ENCODE data around the gene TPRN. TPM values are rescaled to one million over a fixed set of nuclear protein-coding genes. Genes with fewer than 3 reads are reported as not detected.

The TPRN gene
- total and polyA plus RNA-seq, 9 of the 15 experiments (the other 6 are each of a cell fraction or from before 2014, with no cell fraction given) = 0.31 to 31.9 (median 4.4) TPM

- Histone ChIP-seq H3K79me2 (ENCODE audit: control insufficient read depth, insufficient read depth, low read length) (peaks cover 43% of the 10 kb centered on the region), H3K9ac (ENCODE audit: insufficient read depth in 1 of 2, low read depth in 2 of 2, low read length in 2 of 2) (peak overlapping the region; percentile 93 to 96), H3K4me2 (ENCODE audit: insufficient read depth, low read length) (peak overlapping the region; percentile 98), H2AFZ (ENCODE audit: low read depth, low read length) (peak overlapping the region; percentile 87), H3K9me1 (ENCODE audit: control insufficient read depth, insufficient read depth, low read length) (no peaks in the 10 kb centered on the region), H4K20me1 (replicated peaks; ENCODE audit: control insufficient read depth, insufficient read depth, low read length) (peaks cover 8% of the 10 kb centered on the region), H3K27ac (ENCODE audit: extremely low read depth, low read depth, low read length) (peak overlapping the region; percentile 94), H3K36me3 (ENCODE audit: control insufficient read depth, insufficient read depth, low read length) (peaks cover 70% of the 10 kb centered on the region; the same call in 2 of the 3 replicates), H3K4me1 (replicated peaks in 1 of 2; ENCODE audit: control insufficient read depth in 2 of 2, insufficient read depth in 2 of 2, low read length in 2 of 2) (peaks cover 20 to 90% of the 10 kb centered on the region in 2 experiments), H3K4me3 (peak overlapping the region; percentile 98), H3K9me3 (replicated peaks; ENCODE audit: control insufficient read depth, insufficient read depth, low read depth, low read length) (no peaks in the 10 kb centered on the region), H3K27me3 (ENCODE audit: control insufficient read depth in 2 of 2, insufficient read depth in 2 of 2, low read length in 2 of 2) (no peaks in the 10 kb centered on the region)
- WGBS (ENCODE audit: insufficient coverage, low coverage, missing lambda C conversion rate) = 1% methylated on average over 28 of the region's 31 CpGs
- no peak for DNase-seq (ENCODE audit: extremely low read depth in 1 of 4, low spot score in 3 of 4)
- CTCF ChIA-PET (ENCODE audit: low intra/inter-chr PET ratio) = interaction anchor here (0.6 to 2.5 kb wide), 3 partner anchors 40 to 139 kb away, joined by 3 to 19 read pairs (median 4); partner anchors contain the start of gene RNF224
- TSS peak; percentile 85 for BruUV-seq (replicated peaks)
- intact Hi-C loops (cut with micrococcal nuclease) (loop anchor here (1.0 kb wide), 1 partner anchor 39 kb away; the partner anchor contains the start of gene RNF224), in situ Hi-C loops (cut with MboI) (loop anchor here (5.0 kb wide), 1 partner anchor 39 kb away; the partner anchor contains the start of genes CYSRT1 and RNF224)
- POLR2A ChIA-PET = interaction anchor here (0.5 to 6.7 kb wide), 11 partner anchors 9 to 375 kb away, joined by 3 to 56 read pairs (median 6); partner anchors contain the start of genes NDOR1, NRARP, RNF224 and TMEM203
- peak; percentile 4 for ATAC-seq
- no peak for FAIRE-seq
- no peak for TF ChIP-seq KDM4B (IDR thresholded peaks at IDR 0.05; ENCODE audit: borderline replicate concordance in 2 of 2, low read depth in 1 of 2)
- TF ChIP-seq FIP1L1 (IDR thresholded peaks at IDR 0.05; ENCODE audit: low read depth, low read length, poor library complexity, severe bottlenecking) = no peak
- TF ChIP-seq, protein P1, sequence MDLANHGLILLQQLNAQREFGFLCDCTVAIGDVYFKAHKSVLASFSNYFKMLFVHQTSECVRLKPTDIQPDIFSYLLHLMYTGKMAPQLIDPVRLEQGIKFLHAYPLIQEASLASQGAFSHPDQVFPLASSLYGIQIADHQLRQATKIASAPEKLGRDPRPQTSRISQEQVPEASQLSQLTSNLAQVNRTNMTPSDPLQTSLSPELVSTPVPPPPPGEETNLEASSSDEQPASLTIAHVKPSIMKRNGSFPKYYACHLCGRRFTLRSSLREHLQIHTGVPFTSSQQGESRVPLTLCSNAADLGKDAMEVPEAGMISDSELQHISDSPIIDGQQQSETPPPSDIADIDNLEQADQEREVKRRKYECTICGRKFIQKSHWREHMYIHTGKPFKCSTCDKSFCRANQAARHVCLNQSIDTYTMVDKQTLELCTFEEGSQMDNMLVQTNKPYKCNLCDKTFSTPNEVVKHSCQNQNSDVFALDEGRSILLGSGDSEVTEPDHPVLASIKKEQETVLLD (IDR thresholded peaks at IDR 0.05) = no peak
- no peak for TF ChIP-seq ESRRA (IDR thresholded peaks at IDR 0.05; ENCODE audit: borderline replicate concordance, low read depth)
- TF ChIP-seq KDM2B (CRISPR knock-in tag; IDR thresholded peaks at IDR 0.05) = no peak
- no peak for TF ChIP-seq CREB1 (IDR thresholded peaks at IDR 0.05)
- TF ChIP-seq CREB1 (CRISPR knock-in tag; IDR thresholded peaks at IDR 0.05) = no peak
- TF ChIP-seq FOXO4 (CRISPR knock-in tag; IDR thresholded peaks at IDR 0.05) = peak; percentile 78; the same call in 1 of the 2 replicates
- TF ChIP-seq NFE2L1 (tag; IDR thresholded peaks at IDR 0.05; ENCODE audit: borderline replicate concordance, low read depth) = no peak
- no peak for TF ChIP-seq NRF1 (conservative IDR thresholded peaks at IDR 0.05 in 1 of 2, IDR thresholded peaks at IDR 0.05 in 1 of 2)
- no peak for TF ChIP-seq YBX1 (IDR thresholded peaks at IDR 0.05)
- TF ChIP-seq, protein P2, sequence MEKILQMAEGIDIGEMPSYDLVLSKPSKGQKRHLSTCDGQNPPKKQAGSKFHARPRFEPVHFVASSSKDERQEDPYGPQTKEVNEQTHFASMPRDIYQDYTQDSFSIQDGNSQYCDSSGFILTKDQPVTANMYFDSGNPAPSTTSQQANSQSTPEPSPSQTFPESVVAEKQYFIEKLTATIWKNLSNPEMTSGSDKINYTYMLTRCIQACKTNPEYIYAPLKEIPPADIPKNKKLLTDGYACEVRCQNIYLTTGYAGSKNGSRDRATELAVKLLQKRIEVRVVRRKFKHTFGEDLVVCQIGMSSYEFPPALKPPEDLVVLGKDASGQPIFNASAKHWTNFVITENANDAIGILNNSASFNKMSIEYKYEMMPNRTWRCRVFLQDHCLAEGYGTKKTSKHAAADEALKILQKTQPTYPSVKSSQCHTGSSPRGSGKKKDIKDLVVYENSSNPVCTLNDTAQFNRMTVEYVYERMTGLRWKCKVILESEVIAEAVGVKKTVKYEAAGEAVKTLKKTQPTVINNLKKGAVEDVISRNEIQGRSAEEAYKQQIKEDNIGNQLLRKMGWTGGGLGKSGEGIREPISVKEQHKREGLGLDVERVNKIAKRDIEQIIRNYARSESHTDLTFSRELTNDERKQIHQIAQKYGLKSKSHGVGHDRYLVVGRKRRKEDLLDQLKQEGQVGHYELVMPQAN (IDR thresholded peaks at IDR 0.05; ENCODE audit: borderline replicate concordance) = peak; percentile 92
- no peak for TF ChIP-seq ILK (tag; IDR thresholded peaks at IDR 0.05; ENCODE audit: borderline replicate concordance, low read depth)
- TF ChIP-seq MYC (IDR thresholded peaks at IDR 0.05; ENCODE audit: low read depth, low read length) = no peak
- peak; percentile 36; the same call in 1 of the 2 replicates for TF ChIP-seq MYC (CRISPR knock-in tag; IDR thresholded peaks at IDR 0.05; ENCODE audit: borderline replicate concordance, low read depth)
- no peak for TF ChIP-seq VEZF1 (CRISPR knock-in tag; IDR thresholded peaks at IDR 0.05)
Measured at GRCh38 chr9:137188086-137188489, 12.5 kb downstream of the TPRN start.
